ENCODE measurements around the gene PRR12. TPM values are rescaled to one million over a fixed set of nuclear protein-coding genes. Genes with fewer than 3 reads are reported as not detected.
A peak's percentile ranks its signal among the peaks of the same experiment; 100 is the strongest.

PRR12 gene
- total RNA-seq, 1 donor from 2014 or later: 15.5 TPM

DNA sequence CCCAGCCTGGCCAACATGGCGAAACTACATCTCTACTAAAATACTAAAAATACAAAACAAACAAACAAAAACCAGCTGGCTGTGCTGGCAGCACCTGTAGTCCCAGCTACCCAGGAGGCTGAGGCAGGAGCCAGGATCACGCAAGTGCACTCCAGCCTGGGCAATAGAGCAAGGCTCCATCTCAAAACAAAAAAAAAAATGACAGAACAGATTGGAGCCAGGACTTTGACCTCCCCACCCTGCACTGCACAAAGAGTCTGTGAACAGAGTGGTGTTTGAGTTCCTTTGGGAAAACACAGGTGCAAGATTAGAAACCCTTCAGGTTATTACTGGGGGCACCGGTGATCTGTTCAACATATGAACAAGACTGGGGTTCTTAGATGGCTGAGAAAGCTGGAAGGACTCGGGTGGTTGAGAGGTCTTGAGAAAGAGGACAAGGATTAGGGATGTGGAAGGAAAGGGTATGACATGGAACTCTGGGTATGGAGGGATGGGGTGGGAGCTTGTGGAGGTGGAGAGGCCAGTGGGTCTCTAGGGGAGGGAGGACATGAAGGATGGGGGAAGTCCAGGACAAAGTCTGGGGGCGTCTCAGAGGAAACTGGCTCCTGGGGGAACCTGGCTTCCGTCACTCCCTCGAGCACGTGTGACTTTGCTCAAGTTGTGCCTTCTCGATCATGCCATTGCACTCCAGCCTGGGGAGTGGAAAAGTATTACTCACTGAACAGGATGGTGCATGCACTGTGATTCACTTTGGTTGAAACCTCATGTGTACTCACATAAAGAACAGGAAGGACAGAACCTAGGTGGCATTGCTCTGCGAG lies 37.3 kb upstream of the PRR12 start:
- intact Hi-C loops (cut with DNase I): no loop called here

DNA sequence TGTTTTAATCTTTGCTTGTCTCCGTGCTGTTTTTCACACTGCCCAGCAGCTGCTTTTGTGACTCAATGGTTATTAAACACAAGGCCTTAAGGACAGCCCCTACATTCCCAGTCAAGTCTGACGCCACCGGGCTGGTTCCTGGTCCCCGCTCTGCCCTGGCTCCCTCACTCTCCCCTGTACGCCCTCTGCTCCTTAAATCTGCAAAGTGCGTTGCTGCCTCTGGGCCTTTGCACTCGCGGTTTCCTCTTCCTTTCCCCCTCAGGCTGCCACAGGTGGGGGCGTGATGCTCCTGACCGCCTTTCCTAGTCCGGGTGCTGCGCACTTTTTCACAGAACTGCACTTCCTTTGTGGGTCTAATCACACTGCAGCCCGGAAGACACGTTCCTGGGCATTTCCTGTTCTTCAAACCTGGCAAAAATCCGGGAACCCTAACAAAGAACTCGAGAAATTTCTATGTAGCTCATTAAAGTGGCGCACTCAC lies 36.2 kb upstream of the PRR12 start:
- Histone ChIP-seq H3K27ac (peak overlapping the region; percentile 56), H3K27me3 (no peaks in the 10 kb centered on the region), H3K9me3 (no peaks in the 10 kb centered on the region), H3K36me3 (peaks cover 0 to 39% of the 10 kb centered on the region in 2 donors), H3K4me3 (no peak overlapping the region), H3K4me1 (peaks cover 23% of the 10 kb centered on the region)
- TF ChIP-seq, protein P1, sequence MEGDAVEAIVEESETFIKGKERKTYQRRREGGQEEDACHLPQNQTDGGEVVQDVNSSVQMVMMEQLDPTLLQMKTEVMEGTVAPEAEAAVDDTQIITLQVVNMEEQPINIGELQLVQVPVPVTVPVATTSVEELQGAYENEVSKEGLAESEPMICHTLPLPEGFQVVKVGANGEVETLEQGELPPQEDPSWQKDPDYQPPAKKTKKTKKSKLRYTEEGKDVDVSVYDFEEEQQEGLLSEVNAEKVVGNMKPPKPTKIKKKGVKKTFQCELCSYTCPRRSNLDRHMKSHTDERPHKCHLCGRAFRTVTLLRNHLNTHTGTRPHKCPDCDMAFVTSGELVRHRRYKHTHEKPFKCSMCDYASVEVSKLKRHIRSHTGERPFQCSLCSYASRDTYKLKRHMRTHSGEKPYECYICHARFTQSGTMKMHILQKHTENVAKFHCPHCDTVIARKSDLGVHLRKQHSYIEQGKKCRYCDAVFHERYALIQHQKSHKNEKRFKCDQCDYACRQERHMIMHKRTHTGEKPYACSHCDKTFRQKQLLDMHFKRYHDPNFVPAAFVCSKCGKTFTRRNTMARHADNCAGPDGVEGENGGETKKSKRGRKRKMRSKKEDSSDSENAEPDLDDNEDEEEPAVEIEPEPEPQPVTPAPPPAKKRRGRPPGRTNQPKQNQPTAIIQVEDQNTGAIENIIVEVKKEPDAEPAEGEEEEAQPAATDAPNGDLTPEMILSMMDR (IDR thresholded peaks at IDR 0.05): no peak
- TF ChIP-seq POLR2AphosphoS5 (IDR thresholded peaks at IDR 0.05; ENCODE audit: insufficient read depth in 1 of 2, low read depth in 1 of 2) (peak; percentile 51 to 75), POLR2A (IDR thresholded peaks at IDR 0.05) (no peak)
- DNase-seq (ENCODE audit: extremely low spot score in 2 of 2): no peak
- intact Hi-C loops (cut with DNase I): no loop called here

More for the DNA sequence above, 37.3 kb upstream of the PRR12 start:
- no peak overlapping the region for H3K4me3 ChIP-seq
- no peaks in the 10 kb centered on the region for H3K27me3 ChIP-seq
- TF ChIP-seq, protein P1 (IDR thresholded peaks at IDR 0.05): no peak
- peak in 1 of 2 donors; percentile 67 for TF ChIP-seq POLR2AphosphoS5 (IDR thresholded peaks at IDR 0.05; ENCODE audit: insufficient read depth in 1 of 2, low read depth in 1 of 2)
- H3K27ac ChIP-seq: peak overlapping the region; percentile 56
- H3K9me3 ChIP-seq: no peaks in the 10 kb centered on the region
- no peak for DNase-seq (ENCODE audit: extremely low spot score in 2 of 2)
- peaks cover 23% of the 10 kb centered on the region for H3K4me1 ChIP-seq
- peaks cover 0 to 29% of the 10 kb centered on the region in 2 donors for H3K36me3 ChIP-seq

DNA sequence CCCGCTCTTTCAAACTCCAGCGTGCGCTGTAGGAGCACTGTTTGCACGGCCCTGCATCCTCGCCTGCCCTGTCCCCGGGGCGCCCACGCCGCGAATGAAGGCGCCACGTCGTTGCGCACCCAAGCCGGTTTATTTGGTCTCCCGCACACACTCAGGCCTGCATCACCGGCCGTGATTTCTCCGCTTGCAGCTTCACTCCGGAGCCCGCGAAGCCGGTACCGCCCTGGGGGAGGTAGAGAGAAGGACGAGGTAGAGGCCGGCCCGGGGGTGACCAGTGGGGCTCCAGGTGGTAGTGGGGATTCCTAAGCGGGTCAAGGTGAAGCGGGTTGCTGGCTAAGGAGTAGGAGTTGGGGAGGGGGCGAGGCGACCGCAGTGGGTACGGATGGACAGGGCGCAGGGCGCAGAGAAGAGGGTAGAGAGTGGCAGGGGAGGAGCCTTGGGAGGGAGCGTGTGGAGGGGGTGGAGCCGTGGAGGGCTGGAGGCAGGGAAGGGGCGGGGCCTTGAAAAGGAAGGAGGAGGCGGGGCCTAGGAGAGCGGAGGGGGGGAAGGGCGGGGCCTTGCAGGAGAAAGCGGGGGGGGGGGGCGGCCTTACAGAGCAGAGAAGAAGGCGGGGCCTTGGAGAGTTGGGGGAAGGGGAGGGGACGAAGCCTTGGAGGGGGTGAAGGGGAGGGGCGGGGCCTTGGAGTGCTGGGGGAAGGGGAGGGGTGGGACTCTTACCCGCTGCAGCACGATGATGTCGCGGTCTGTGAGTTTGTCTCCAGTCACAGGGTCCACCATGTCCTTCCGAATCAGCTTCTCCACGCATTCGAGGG lies 35.2 kb upstream of the PRR12 start:
- no peak for DNase-seq (ENCODE audit: extremely low spot score in 2 of 2)
- no peaks in the 10 kb centered on the region for H3K9me3 ChIP-seq
- TF ChIP-seq, protein P1 (IDR thresholded peaks at IDR 0.05): no peak
- TF ChIP-seq POLR2A (IDR thresholded peaks at IDR 0.05) (no peak), POLR2AphosphoS5 (IDR thresholded peaks at IDR 0.05; ENCODE audit: insufficient read depth in 1 of 2, low read depth in 1 of 2) (no peak)
- peaks cover 0 to 41% of the 10 kb centered on the region in 2 donors for H3K36me3 ChIP-seq
- H3K27ac ChIP-seq: peak overlapping the region; percentile 40
- peaks cover 23% of the 10 kb centered on the region for H3K4me1 ChIP-seq
- no peak overlapping the region for H3K4me3 ChIP-seq
- intact Hi-C loops (cut with DNase I): no loop called here
- H3K27me3 ChIP-seq: no peaks in the 10 kb centered on the region

DNA sequence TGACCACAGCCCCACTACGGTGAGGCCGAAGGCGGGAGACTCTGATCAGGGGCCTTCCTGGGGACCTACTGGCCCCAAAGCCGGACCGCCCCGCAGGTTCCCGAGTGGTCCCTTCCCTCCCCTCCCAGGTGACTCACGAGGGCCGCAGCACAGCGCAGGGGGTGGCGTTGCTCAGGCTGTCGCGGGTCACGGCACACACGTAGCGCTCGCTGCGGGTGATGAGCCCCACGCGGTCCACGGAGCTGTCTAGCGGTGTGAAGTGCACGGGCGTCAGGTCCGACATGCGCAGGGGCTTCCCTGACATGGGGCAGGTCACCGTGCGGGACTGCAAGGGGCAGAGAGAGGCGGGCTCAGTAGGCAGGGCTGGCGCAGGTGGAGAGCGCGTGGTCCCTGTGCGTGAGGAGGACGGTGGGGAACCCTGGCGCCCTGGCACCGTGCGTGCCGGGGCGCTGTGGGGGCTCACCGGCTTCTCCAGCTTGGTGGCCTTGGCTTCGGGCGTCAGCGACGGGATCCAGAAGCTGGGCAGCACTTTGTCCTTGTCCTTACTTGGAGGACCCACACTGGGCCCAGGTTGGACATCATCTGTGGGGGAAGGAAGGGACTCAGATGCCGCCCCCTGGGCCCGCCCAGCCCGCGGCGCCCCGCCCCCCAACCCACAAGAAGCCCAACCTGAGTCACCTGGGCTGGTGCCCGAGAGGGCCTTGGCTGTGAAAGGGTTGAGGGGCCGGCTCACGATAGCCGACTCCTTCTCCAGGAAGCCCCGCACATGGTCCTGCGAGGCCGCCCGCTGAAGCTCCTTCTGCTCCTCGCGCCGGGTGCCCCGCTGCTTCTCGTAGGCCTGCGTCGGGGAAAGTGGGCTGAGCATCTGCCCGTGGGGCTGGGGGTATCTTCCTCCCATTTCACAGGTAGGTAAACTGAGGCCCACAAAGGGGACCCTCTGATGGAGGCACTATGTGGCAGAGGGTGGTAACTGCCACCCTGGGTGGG lies 34.3 kb upstream of the PRR12 start:
- Histone ChIP-seq H3K9me3 (no peaks in the 10 kb centered on the region), H3K27me3 (no peaks in the 10 kb centered on the region), H3K4me1 (peaks cover 28% of the 10 kb centered on the region), H3K4me3 (no peak overlapping the region), H3K27ac (no peak overlapping the region), H3K36me3 (peaks cover 0 to 41% of the 10 kb centered on the region in 2 donors)
- no peak for TF ChIP-seq POLR2A (IDR thresholded peaks at IDR 0.05)
- TF ChIP-seq, protein P1 (IDR thresholded peaks at IDR 0.05): no peak
- TF ChIP-seq POLR2AphosphoS5 (IDR thresholded peaks at IDR 0.05; ENCODE audit: insufficient read depth in 1 of 2, low read depth in 1 of 2): no peak
- DNase-seq (ENCODE audit: extremely low spot score in 2 of 2): no peak
- intact Hi-C loops (cut with DNase I): no loop called here

All from vagina (tissue), 2 donors.